ENCODE results near the gene PIP5KL1. TPM values are rescaled to one million over a fixed set of nuclear protein-coding genes. Genes with fewer than 3 reads are reported as not detected.

The PIP5KL1 gene
- total RNA-seq, 1 donor from 2014 or later, result 5.8 TPM

- DNase-seq (ENCODE audit: extremely low spot score, unreplicated experiment), result no peak
- Mint-ChIP-seq H3K27ac (no peak overlapping the region), H3K36me3 (peaks cover 7% of the 10 kb centered on the region), H3K27me3 (no peaks in the 10 kb centered on the region), H3K4me1 (ENCODE audit: unreplicated experiment) (peaks cover 30% of the 10 kb centered on the region), H3K9me3 (no peaks in the 10 kb centered on the region), H3K4me3 (no peak overlapping the region)
- TF ChIP-seq, protein P1, sequence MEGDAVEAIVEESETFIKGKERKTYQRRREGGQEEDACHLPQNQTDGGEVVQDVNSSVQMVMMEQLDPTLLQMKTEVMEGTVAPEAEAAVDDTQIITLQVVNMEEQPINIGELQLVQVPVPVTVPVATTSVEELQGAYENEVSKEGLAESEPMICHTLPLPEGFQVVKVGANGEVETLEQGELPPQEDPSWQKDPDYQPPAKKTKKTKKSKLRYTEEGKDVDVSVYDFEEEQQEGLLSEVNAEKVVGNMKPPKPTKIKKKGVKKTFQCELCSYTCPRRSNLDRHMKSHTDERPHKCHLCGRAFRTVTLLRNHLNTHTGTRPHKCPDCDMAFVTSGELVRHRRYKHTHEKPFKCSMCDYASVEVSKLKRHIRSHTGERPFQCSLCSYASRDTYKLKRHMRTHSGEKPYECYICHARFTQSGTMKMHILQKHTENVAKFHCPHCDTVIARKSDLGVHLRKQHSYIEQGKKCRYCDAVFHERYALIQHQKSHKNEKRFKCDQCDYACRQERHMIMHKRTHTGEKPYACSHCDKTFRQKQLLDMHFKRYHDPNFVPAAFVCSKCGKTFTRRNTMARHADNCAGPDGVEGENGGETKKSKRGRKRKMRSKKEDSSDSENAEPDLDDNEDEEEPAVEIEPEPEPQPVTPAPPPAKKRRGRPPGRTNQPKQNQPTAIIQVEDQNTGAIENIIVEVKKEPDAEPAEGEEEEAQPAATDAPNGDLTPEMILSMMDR (conservative IDR thresholded peaks at IDR 0.05), result no peak
Observed at GRCh38 chr9:127941062-127941960, 10.7 kb upstream of the PIP5KL1 start.

DNA sequence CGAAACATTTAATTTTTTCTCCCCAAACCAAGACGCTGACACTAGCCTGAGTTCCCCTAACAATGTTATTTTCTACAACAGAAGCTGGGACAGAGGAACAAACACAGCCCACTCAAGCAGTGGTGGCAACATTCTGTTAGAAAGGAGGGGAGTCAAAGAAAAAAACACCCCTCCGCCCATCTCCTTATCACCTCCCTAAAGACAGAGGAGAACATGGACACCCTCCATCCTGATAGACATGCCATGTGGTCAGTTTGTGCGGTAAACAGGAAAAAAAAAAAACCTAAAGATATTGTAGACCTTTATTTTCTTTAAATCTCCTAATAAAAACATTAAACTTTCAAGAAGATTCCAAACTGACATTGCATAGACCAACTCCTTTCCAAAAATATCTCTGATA, 10.0 kb upstream of the PIP5KL1 start:
- H3K27me3 Mint-ChIP-seq, result no peaks in the 10 kb centered on the region
- H3K36me3 Mint-ChIP-seq, result peaks cover 13% of the 10 kb centered on the region
- no peak for DNase-seq (ENCODE audit: extremely low spot score, unreplicated experiment)
- H3K4me3 Mint-ChIP-seq, result peak overlapping the region; percentile 35
- H3K9me3 Mint-ChIP-seq, result no peaks in the 10 kb centered on the region
- peaks cover 37% of the 10 kb centered on the region for H3K4me1 Mint-ChIP-seq (ENCODE audit: unreplicated experiment)
- peak overlapping the region; percentile 37 for H3K27ac Mint-ChIP-seq
- TF ChIP-seq, protein P1 (conservative IDR thresholded peaks at IDR 0.05), result no peak

GRCh38 chr9:127938298-127938690, 7.7 kb upstream of the PIP5KL1 start:
- H3K27me3 Mint-ChIP-seq, result no peaks in the 10 kb centered on the region
- peaks cover 35% of the 10 kb centered on the region for H3K4me1 Mint-ChIP-seq (ENCODE audit: unreplicated experiment)
- TF ChIP-seq, protein P1 (conservative IDR thresholded peaks at IDR 0.05), result no peak
- H3K4me3 Mint-ChIP-seq, result peak overlapping the region; percentile 76
- peak overlapping the region; percentile 70 for H3K27ac Mint-ChIP-seq
- peaks cover 10% of the 10 kb centered on the region for H3K36me3 Mint-ChIP-seq
- no peak for DNase-seq (ENCODE audit: extremely low spot score, unreplicated experiment)
- H3K9me3 Mint-ChIP-seq, result no peaks in the 10 kb centered on the region

- DNase-seq (ENCODE audit: extremely low spot score, unreplicated experiment), result no peak
- H3K9me3 Mint-ChIP-seq, result no peaks in the 10 kb centered on the region
- H3K4me1 Mint-ChIP-seq (ENCODE audit: unreplicated experiment), result peaks cover 31% of the 10 kb centered on the region
- H3K36me3 Mint-ChIP-seq, result peaks cover 10% of the 10 kb centered on the region
- TF ChIP-seq, protein P1 (conservative IDR thresholded peaks at IDR 0.05), result no peak
- peak within 1 kb of the TSS; percentile 79 for H3K27ac Mint-ChIP-seq
- peak within 1 kb of the TSS; percentile 94 for H3K4me3 Mint-ChIP-seq
- H3K27me3 Mint-ChIP-seq, result no peaks in the 10 kb centered on the region
Observed at GRCh38 chr9:127937388-127938297, 7.1 kb upstream of the PIP5KL1 start, which contains the start of gene DPM2. Gene DPM2, minus strand, starts transcription at chr9:127937854. Its CDS starts 34 bp downstream, at chr9:127937820.

- Mint-ChIP-seq H3K27ac (peak overlapping the region; percentile 79), H3K4me1 (ENCODE audit: unreplicated experiment) (peaks cover 26% of the 10 kb centered on the region), H3K27me3 (no peaks in the 10 kb centered on the region), H3K4me3 (peak overlapping the region; percentile 94), H3K36me3 (peaks cover 9% of the 10 kb centered on the region), H3K9me3 (no peaks in the 10 kb centered on the region)
- TF ChIP-seq, protein P1 (conservative IDR thresholded peaks at IDR 0.05), result no peak
- DNase-seq (ENCODE audit: extremely low spot score, unreplicated experiment), result no peak
Observed at GRCh38 chr9:127937056-127937387, 6.4 kb upstream of the PIP5KL1 start.

Measured in type B pancreatic cell (in vitro differentiated cells).